WTC11 (cell line): ENCODE results near the gene CALR3.

Source experiments
- CREB1 ChIP-seq: sonication (generic); formaldehyde crosslinking; IDR thresholded peaks from 2 replicates; pipeline ENCODE4 v1.8.0; 2023; ENCODE audit warnings: mild to moderate bottlenecking, missing genetic modification reagents
- SP1 ChIP-seq: sonication (generic); formaldehyde crosslinking; conservative IDR thresholded peaks from 2 replicates; pipeline ENCODE4 v1.8.1; 2022; ENCODE audit warnings: missing genetic modification reagents
- TCF7 ChIP-seq: sonication (generic); formaldehyde crosslinking; IDR thresholded peaks from 2 replicates; pipeline ENCODE4 v1.8.0; 2022; ENCODE audit warnings: mild to moderate bottlenecking, low read depth, missing genetic modification reagents, moderate library complexity
- TEAD4 ChIP-seq: sonication (generic); formaldehyde crosslinking; IDR thresholded peaks from 2 replicates; pipeline ENCODE4 v1.8.0; 2022; ENCODE audit warnings: mild to moderate bottlenecking, missing genetic modification reagents
- TF ChIP-seq, protein P1 (sequence below): fragments of 200-600 bp; IDR thresholded peaks from 2 replicates; pipeline ENCODE4 v1.8.0; 2022; ENCODE audit warnings: antibody characterized with exemption
- TF ChIP-seq, protein P2 (sequence below): sonication (generic); formaldehyde crosslinking; IDR thresholded peaks from 2 replicates; pipeline ENCODE4 v1.8.1; 2023; ENCODE audit warnings: mild to moderate bottlenecking, missing genetic modification reagents, borderline replicate concordance
- TF ChIP-seq, protein P3 (sequence below): fragments of 250-450 bp; sonication (Bioruptor Pico); conservative IDR thresholded peaks from 2 replicates; pipeline ENCODE4 v1.9.0; 2021; ENCODE audit warnings: mild to moderate bottlenecking
- TF ChIP-seq, protein P4 (sequence below): sonication (generic); formaldehyde crosslinking; IDR thresholded peaks from 2 replicates; pipeline ENCODE4 v1.8.1; 2022; ENCODE audit warnings: low read depth, missing genetic modification reagents, borderline replicate concordance

DNA sequence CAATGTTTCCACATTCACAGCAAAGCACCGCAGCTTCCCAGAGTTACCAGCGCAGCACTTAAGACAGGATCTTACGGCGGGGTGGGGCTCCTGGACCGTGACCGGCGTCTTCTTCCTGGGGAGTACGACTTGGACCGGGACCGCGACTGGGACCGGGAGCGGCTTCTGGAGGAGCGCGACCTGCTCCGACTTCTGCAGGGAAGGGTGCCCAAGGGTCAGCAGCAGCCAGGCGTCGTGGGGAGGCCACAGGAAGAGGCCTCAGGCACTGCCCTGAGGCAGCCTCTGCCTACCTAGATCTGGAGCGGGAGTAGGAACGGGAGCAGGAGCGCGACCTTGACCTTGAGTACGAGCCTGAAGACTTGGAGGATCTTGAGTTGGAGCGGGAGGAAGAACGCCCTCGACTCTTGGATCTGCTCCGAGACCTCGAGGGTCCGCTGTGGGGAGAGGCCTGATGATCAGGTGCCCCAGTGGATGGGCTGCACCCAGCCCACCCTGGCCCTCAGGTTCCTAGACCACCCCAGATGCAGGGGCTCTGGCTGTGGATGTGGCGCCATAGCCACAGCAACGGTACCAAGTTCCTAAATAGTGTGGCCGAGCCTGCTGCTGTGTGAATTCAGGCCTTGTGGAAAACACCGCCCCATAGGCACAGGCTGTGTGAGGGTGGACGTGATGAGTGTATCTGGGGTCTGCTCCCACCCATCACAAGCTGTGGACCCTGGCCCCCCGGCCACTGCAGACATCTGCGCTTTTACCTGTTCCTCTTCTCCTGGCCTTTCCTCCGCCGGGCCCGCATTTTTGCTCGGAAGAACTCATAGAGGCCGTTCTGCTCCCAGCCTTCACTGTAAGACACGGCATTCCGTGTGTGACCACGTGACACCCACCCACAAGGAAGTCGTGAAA, 24.4 kb upstream of the CALR3 start:
- TF ChIP-seq TEAD4 (no peak), SP1 (no peak), CREB1 (CRISPR knock-in tag) (no peak), TCF7 (CRISPR knock-in tag) (no peak)
- TF ChIP-seq, protein P1, sequence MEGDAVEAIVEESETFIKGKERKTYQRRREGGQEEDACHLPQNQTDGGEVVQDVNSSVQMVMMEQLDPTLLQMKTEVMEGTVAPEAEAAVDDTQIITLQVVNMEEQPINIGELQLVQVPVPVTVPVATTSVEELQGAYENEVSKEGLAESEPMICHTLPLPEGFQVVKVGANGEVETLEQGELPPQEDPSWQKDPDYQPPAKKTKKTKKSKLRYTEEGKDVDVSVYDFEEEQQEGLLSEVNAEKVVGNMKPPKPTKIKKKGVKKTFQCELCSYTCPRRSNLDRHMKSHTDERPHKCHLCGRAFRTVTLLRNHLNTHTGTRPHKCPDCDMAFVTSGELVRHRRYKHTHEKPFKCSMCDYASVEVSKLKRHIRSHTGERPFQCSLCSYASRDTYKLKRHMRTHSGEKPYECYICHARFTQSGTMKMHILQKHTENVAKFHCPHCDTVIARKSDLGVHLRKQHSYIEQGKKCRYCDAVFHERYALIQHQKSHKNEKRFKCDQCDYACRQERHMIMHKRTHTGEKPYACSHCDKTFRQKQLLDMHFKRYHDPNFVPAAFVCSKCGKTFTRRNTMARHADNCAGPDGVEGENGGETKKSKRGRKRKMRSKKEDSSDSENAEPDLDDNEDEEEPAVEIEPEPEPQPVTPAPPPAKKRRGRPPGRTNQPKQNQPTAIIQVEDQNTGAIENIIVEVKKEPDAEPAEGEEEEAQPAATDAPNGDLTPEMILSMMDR, result no peak
- TF ChIP-seq, protein P2, sequence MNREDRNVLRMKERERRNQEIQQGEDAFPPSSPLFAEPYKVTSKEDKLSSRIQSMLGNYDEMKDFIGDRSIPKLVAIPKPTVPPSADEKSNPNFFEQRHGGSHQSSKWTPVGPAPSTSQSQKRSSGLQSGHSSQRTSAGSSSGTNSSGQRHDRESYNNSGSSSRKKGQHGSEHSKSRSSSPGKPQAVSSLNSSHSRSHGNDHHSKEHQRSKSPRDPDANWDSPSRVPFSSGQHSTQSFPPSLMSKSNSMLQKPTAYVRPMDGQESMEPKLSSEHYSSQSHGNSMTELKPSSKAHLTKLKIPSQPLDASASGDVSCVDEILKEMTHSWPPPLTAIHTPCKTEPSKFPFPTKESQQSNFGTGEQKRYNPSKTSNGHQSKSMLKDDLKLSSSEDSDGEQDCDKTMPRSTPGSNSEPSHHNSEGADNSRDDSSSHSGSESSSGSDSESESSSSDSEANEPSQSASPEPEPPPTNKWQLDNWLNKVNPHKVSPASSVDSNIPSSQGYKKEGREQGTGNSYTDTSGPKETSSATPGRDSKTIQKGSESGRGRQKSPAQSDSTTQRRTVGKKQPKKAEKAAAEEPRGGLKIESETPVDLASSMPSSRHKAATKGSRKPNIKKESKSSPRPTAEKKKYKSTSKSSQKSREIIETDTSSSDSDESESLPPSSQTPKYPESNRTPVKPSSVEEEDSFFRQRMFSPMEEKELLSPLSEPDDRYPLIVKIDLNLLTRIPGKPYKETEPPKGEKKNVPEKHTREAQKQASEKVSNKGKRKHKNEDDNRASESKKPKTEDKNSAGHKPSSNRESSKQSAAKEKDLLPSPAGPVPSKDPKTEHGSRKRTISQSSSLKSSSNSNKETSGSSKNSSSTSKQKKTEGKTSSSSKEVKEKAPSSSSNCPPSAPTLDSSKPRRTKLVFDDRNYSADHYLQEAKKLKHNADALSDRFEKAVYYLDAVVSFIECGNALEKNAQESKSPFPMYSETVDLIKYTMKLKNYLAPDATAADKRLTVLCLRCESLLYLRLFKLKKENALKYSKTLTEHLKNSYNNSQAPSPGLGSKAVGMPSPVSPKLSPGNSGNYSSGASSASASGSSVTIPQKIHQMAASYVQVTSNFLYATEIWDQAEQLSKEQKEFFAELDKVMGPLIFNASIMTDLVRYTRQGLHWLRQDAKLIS (CRISPR knock-in tag), result no peak
- TF ChIP-seq, protein P3, sequence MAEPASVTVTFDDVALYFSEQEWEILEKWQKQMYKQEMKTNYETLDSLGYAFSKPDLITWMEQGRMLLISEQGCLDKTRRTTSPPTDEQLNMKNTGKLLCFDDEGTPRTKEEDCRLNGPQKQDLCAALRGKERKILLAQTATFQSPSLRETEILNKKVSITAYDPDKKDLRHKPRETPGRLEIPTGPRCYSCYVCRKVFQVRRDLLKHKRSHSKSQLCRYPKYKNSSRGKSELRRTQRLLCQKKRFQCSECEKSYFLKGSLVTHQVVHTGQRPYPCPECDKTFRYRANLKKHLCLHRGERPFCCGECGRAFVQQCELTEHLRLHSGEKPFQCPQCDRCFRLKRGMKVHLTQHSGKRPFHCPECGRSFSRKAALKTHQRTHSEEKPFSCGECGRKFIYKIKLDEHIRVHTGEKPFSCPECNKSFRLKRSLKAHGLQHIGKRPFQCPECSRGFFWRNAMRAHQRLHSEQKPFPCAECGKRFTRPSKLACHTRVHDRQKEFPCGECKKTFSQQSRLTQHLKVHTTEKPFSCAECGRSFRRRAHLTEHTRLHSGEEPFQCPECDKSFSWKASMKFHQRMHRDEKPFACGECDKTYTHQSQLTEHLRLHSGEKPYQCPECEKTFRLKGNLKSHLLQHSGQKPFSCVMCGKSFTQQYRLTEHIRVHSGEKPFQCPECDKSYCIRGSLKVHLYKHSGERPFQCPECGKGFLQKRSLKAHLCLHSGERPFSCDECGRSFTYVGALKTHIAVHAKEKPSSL (CRISPR knock-in tag), result no peak
- TF ChIP-seq, protein P4, sequence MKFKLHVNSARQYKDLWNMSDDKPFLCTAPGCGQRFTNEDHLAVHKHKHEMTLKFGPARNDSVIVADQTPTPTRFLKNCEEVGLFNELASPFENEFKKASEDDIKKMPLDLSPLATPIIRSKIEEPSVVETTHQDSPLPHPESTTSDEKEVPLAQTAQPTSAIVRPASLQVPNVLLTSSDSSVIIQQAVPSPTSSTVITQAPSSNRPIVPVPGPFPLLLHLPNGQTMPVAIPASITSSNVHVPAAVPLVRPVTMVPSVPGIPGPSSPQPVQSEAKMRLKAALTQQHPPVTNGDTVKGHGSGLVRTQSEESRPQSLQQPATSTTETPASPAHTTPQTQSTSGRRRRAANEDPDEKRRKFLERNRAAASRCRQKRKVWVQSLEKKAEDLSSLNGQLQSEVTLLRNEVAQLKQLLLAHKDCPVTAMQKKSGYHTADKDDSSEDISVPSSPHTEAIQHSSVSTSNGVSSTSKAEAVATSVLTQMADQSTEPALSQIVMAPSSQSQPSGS (CRISPR knock-in tag), result no peak
